Measurements from ENCODE around the gene NINJ2.

Gene NINJ2

GRCh38 chr12:646442-647384 lies 16.5 kb downstream of the NINJ2 start:
- TF ChIP-seq EZH2 (IDR thresholded peaks at IDR 0.05; ENCODE audit: borderline replicate concordance, low read depth, low read length, severe bottlenecking), result no peak
- TF ChIP-seq, protein P1, sequence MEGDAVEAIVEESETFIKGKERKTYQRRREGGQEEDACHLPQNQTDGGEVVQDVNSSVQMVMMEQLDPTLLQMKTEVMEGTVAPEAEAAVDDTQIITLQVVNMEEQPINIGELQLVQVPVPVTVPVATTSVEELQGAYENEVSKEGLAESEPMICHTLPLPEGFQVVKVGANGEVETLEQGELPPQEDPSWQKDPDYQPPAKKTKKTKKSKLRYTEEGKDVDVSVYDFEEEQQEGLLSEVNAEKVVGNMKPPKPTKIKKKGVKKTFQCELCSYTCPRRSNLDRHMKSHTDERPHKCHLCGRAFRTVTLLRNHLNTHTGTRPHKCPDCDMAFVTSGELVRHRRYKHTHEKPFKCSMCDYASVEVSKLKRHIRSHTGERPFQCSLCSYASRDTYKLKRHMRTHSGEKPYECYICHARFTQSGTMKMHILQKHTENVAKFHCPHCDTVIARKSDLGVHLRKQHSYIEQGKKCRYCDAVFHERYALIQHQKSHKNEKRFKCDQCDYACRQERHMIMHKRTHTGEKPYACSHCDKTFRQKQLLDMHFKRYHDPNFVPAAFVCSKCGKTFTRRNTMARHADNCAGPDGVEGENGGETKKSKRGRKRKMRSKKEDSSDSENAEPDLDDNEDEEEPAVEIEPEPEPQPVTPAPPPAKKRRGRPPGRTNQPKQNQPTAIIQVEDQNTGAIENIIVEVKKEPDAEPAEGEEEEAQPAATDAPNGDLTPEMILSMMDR (IDR thresholded peaks at IDR 0.05; ENCODE audit: borderline replicate concordance, extremely low read depth, low read length, poor library complexity, severe bottlenecking), result no peak
- Histone ChIP-seq H3K4me3 (ENCODE audit: low read depth in 1 of 2, low read length in 2 of 2) (no peak overlapping the region), H3K36me3 (ENCODE audit: insufficient read depth, low read length) (no peaks in the 10 kb centered on the region), H3K9me3 (ENCODE audit: insufficient read depth, low read length, severe bottlenecking) (no peaks in the 10 kb centered on the region), H3K4me1 (ENCODE audit: insufficient read depth, low read length) (peaks cover 22% of the 10 kb centered on the region), H3K27ac (ENCODE audit: low read length) (no peak overlapping the region), H3K79me2 (ENCODE audit: insufficient read depth, low read length) (no peaks in the 10 kb centered on the region), H2AFZ (ENCODE audit: low read depth, low read length) (no peak overlapping the region), H3K9ac (ENCODE audit: low read depth, low read length) (no peak overlapping the region), H4K20me1 (ENCODE audit: insufficient read depth, low read length) (no peaks in the 10 kb centered on the region), H3K4me2 (ENCODE audit: insufficient read depth, low read length) (no peak overlapping the region), H3K27me3 (ENCODE audit: insufficient read depth, low read length, poor library complexity) (no peaks in the 10 kb centered on the region)
- DNase-seq, result no peak
- ATAC-seq (ENCODE audit: insufficient read depth, low read depth), result no peak

DNA sequence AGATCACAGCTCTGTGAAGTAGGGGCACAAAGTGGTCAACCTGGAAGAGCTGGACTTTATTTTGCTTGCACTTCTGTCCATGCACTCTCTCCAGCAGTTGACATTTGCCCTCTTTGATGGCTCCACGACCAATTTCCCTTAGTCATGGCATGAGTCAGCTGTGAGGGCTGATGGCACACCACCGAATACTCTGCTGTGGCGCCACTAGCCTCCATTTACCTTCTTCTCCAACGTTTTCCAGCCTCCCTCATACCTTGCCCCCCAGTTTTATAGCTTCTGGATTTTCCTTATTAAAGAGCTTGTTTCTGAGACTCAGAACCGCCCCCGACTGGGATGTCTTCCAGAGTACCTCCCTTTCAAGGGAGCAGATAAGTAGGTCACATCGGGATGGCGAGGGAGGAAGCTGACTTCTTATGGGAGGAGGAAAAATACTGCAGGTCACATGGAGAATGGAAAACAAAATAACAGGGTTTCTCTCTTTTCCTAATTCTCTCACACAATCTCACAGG lies 17.6 kb downstream of the NINJ2 start:
- H3K4me3 ChIP-seq (ENCODE audit: low read depth in 1 of 2, low read length in 2 of 2), result no peak overlapping the region
- H2AFZ ChIP-seq (ENCODE audit: low read depth, low read length), result no peak overlapping the region
- H3K4me2 ChIP-seq (ENCODE audit: insufficient read depth, low read length), result no peak overlapping the region
- no peak overlapping the region for H3K9ac ChIP-seq (ENCODE audit: low read depth, low read length)
- H3K4me1 ChIP-seq (ENCODE audit: insufficient read depth, low read length), result peaks cover 22% of the 10 kb centered on the region
- H3K27me3 ChIP-seq (ENCODE audit: insufficient read depth, low read length, poor library complexity), result no peaks in the 10 kb centered on the region
- DNase-seq, result no peak
- H3K36me3 ChIP-seq (ENCODE audit: insufficient read depth, low read length), result no peaks in the 10 kb centered on the region
- no peak for ATAC-seq (ENCODE audit: insufficient read depth, low read depth)
- no peak overlapping the region for H3K27ac ChIP-seq (ENCODE audit: low read length)
- H3K79me2 ChIP-seq (ENCODE audit: insufficient read depth, low read length), result no peaks in the 10 kb centered on the region
- H4K20me1 ChIP-seq (ENCODE audit: insufficient read depth, low read length), result no peaks in the 10 kb centered on the region
- no peak for TF ChIP-seq EZH2 (IDR thresholded peaks at IDR 0.05; ENCODE audit: borderline replicate concordance, low read depth, low read length, severe bottlenecking)
- TF ChIP-seq, protein P1 (IDR thresholded peaks at IDR 0.05; ENCODE audit: borderline replicate concordance, extremely low read depth, low read length, poor library complexity, severe bottlenecking), result no peak
- H3K9me3 ChIP-seq (ENCODE audit: insufficient read depth, low read length, severe bottlenecking), result no peaks in the 10 kb centered on the region

DNA sequence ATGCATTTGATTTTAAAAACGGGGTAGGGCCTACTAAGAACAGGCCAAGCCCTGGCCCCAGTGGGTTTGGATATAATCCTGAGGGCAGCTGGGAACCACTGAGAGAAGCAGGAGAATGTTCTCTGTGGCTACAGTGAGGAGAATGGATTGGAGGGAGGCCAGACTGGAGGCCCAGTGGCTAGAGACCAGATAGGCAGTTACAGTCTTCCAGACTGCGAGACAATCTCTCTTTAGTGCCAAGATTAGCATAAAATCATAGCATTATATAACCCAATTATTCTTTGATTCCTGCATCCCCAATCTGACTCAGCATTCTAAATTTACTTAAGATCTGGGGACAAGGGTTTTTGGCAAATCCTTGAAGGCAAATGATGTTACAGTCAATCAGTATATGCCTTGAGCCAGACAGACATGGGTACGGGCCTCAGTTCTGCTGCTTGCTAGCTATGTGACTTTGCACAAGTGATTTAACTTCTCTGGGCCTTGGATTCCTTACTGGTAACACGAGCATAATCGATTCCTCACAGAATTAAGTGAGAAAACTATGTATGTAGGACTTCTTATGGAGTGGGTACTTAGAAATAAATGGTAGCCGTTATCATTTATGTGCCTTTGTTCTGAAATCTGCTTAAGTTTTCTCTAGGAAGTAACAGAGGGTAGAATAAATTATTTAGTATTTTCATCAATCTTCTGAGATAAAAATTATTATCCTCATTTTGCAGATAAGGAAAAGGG lies 18.3 kb downstream of the NINJ2 start:
- Histone ChIP-seq H3K4me1 (ENCODE audit: insufficient read depth, low read length) (peaks cover 22% of the 10 kb centered on the region), H3K4me2 (ENCODE audit: insufficient read depth, low read length) (no peak overlapping the region)

More for the DNA sequence above, 18.3 kb downstream of the NINJ2 start:
- no peaks in the 10 kb centered on the region for H3K79me2 ChIP-seq (ENCODE audit: insufficient read depth, low read length)
- H3K9ac ChIP-seq (ENCODE audit: low read depth, low read length), result no peak overlapping the region
- ATAC-seq (ENCODE audit: insufficient read depth, low read depth) (no peak), DNase-seq (no peak)
- no peaks in the 10 kb centered on the region for H3K9me3 ChIP-seq (ENCODE audit: insufficient read depth, low read length, severe bottlenecking)
- H3K36me3 ChIP-seq (ENCODE audit: insufficient read depth, low read length), result no peaks in the 10 kb centered on the region
- no peaks in the 10 kb centered on the region for H4K20me1 ChIP-seq (ENCODE audit: insufficient read depth, low read length)
- no peak overlapping the region for H3K4me3 ChIP-seq (ENCODE audit: low read depth in 1 of 2, low read length in 2 of 2)
- H3K27ac ChIP-seq (ENCODE audit: low read length), result no peak overlapping the region
- no peaks in the 10 kb centered on the region for H3K27me3 ChIP-seq (ENCODE audit: insufficient read depth, low read length, poor library complexity)
- no peak for TF ChIP-seq EZH2 (IDR thresholded peaks at IDR 0.05; ENCODE audit: borderline replicate concordance, low read depth, low read length, severe bottlenecking)
- TF ChIP-seq, protein P1 (IDR thresholded peaks at IDR 0.05; ENCODE audit: borderline replicate concordance, extremely low read depth, low read length, poor library complexity, severe bottlenecking), result no peak
- no peak overlapping the region for H2AFZ ChIP-seq (ENCODE audit: low read depth, low read length)

All from DND-41 (cell line).